Measurements from ENCODE around the gene DUSP15. TPM values are rescaled to one million over a fixed set of nuclear protein-coding genes. Genes with fewer than 3 reads are reported as not detected.

DUSP15 gene
- total and polyA plus RNA-seq, 9 of the 15 experiments (the other 6 are each of a cell fraction or from before 2014, with no cell fraction given) = 0.34 TPM; not detected in 8

- TF ChIP-seq MTA2 (IDR thresholded peaks at IDR 0.05; ENCODE audit: low read depth) = no peak
- no peak for TF ChIP-seq CEBPG (CRISPR knock-in tag; IDR thresholded peaks at IDR 0.05)
- TF ChIP-seq CEBPG (tag; conservative IDR thresholded peaks at IDR 0.05 in 1 of 2, IDR thresholded peaks at IDR 0.05 in 1 of 2) = no peak
- TF ChIP-seq ZBTB43 (CRISPR knock-in tag; IDR thresholded peaks at IDR 0.05) = no peak
- TF ChIP-seq PHF21A (IDR thresholded peaks at IDR 0.05; ENCODE audit: borderline replicate concordance, low read depth) = peak; percentile 95
- no peak for TF ChIP-seq E2F6 (IDR thresholded peaks at IDR 0.05; ENCODE audit: borderline replicate concordance in 1 of 2, extremely low read depth in 1 of 2, insufficient read depth in 1 of 2, insufficient read length in 1 of 2, low read depth in 1 of 2, low read length in 1 of 2, poor library complexity in 1 of 2, severe bottlenecking in 1 of 2)
- no peak for TF ChIP-seq ZNF699 (CRISPR knock-in tag; IDR thresholded peaks at IDR 0.05; ENCODE audit: insufficient replicate concordance)
- no peak for TF ChIP-seq SRSF7 (optimal IDR thresholded peaks at IDR 0.05; ENCODE audit: low read depth, low read length)
- no peak for TF ChIP-seq HNRNPLL (IDR thresholded peaks at IDR 0.05; ENCODE audit: low read depth, low read length, poor library complexity, severe bottlenecking)
- TF ChIP-seq TFAP4 (CRISPR knock-in tag; IDR thresholded peaks at IDR 0.05; ENCODE audit: borderline replicate concordance) = peak; percentile 9; the same call in 1 of the 2 replicates
- TF ChIP-seq HIVEP1 (CRISPR knock-in tag; IDR thresholded peaks at IDR 0.05) = no peak
- no peak for TF ChIP-seq ZNF639 (CRISPR knock-in tag; conservative IDR thresholded peaks at IDR 0.05 in 1 of 2, IDR thresholded peaks at IDR 0.05 in 1 of 2)
- no peak for TF ChIP-seq JUNB (CRISPR knock-in tag; conservative IDR thresholded peaks at IDR 0.05)
- no peak for TF ChIP-seq NR3C1 (CRISPR knock-in tag; IDR thresholded peaks at IDR 0.05)
- TF ChIP-seq SREBF1 (IDR thresholded peaks at IDR 0.05; ENCODE audit: borderline replicate concordance, low read depth, low read length) = no peak
- TF ChIP-seq STAT5A (IDR thresholded peaks at IDR 0.05; ENCODE audit: borderline replicate concordance, low read length) = no peak
- TF ChIP-seq CC2D1A (IDR thresholded peaks at IDR 0.05) = peak; percentile 71
- no peak for TF ChIP-seq NFYB (IDR thresholded peaks at IDR 0.05; ENCODE audit: extremely low read depth, insufficient read length)
- peak; percentile 90 to 95 (median 95) for TF ChIP-seq CTCF (IDR thresholded peaks at IDR 0.05 in 2 of 3, conservative IDR thresholded peaks at IDR 0.05 in 1 of 3; ENCODE audit: insufficient read depth in 2 of 3, low read depth in 1 of 3, low read length in 3 of 3)
These were observed 47.7 kb downstream of the DUSP15 start (continued) for GRCh38 chr20:31822421-31823330.
